Myocyte (in vitro differentiated cells): Measurements from ENCODE around the gene TLNRD1. TPM values are rescaled to one million over a fixed set of nuclear protein-coding genes. Genes with fewer than 3 reads are reported as not detected.

ENCODE experiments used
- DNase-seq: peaks from one replicate; pipeline ENCODE4 v3.0.0-alpha.2; 2012; ENCODE audit warnings: low read depth
- total RNA-seq: library from RNA; depleted of rRNA; stranded (reverse); fragments of >200 nt; gene quantifications from 2 replicates; pipeline ENCODE4 v1.2.3, GENCODE V29; 2014

TLNRD1 gene
- total RNA-seq, 1 donor from 2014 or later: 24.7 TPM

DNA sequence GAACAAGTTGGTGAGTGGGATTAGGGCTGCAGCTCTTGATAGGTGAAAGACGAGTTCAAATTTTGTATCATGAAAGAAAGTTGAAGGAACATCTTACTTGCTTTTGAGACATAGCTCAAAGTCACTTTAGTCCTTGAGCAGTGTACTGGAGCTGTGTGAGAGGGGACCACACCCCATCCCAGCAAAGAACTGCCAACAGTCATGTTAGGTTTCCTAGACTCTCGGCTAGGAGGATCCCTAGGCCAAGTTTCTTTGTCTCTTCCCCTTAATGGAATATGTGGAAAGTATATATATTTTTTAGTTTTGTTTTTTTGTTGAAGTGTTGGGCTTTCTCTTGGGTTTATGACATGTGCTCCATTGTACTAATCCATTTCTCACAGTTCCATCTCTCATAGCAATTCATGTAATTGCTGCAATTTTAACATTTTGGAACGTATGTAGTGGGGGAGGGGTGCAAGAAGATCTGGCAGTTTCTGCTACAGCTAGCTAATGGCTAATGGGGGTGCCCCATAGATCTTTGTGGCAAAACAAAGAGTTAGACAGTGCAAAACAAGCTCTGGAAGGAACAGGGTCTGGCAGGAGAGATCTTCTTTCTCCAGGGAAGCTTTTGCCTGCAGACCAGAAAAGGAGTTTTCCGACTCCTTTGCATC lies 25.1 kb downstream of the TLNRD1 start:
- no peak for DNase-seq

DNA sequence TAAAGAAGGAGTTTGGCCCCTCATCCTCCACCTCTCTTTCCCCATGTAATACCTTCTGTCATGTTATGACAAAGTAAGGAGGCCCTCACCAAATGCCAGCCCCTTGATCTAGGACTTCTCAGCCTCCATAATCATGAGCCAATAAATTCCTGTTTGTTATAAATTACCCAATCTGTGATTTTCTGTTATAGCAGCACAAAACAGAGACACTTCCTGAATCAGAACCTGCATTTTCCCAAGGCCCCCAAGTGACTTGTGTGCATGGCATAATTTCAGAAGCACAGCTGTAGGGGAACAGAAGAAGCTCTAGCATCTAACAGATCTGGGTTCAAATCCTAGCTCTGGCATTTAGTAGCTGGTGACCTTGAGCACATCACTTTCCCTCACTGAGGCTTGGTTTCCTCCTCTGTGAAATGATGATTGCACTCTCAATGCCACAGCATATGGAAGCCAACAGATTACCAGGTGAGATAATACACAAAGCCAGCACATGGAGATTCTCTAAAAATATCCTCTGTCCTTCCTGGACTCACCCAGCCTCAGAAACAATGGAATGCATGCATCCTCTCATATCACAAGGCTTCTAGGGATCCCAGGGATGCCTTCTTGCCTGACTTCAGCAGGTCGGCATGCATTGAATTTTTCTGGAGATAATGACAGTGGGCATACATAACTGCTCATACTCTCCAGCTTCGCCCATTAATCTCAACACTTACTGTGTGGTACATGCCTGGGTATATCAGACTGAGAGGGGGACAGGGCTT lies 26.3 kb downstream of the TLNRD1 start:
- DNase-seq: no peak

DNA sequence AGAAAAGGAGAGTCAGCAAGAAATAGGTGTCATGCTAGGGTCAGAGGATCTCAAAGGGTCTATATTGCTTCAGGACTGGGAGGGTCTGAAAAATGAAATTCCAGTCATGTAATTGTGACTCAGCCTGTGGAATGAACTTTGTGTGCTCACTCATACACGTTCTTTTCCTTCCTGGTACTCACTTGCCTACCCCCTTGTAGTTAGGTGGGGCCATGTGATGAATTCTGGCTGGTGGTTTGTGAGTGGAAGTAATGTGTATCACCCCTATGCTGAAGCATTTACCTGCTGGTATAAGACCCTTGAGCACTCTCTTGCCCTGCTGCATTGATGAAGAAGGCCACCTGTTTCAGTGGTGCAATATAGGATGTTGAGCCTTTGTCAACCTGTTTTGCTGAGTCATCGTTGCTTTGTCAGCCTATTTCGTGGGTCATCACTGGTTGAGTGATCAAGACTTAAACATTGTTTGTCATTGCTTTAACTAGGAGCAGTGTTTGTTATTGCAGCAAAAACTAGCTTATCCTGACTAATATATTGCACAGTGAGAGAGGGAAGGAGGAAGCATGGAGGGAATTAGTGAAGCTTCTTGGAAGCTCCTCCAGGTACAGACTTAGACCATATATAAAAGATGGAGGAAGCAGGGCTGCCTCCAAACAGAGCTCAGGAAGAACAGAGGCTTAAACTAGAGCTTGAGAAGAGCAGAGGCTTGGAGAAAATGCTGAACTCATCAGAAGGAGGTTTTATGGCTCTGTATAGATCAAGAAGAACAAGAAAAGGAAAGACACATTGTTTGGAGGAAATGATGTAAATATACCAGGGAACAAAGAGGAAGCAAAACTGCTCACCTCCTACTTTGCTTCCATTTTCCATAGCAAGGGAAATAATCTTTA lies 28.9 kb downstream of the TLNRD1 start:
- no peak for DNase-seq

DNA sequence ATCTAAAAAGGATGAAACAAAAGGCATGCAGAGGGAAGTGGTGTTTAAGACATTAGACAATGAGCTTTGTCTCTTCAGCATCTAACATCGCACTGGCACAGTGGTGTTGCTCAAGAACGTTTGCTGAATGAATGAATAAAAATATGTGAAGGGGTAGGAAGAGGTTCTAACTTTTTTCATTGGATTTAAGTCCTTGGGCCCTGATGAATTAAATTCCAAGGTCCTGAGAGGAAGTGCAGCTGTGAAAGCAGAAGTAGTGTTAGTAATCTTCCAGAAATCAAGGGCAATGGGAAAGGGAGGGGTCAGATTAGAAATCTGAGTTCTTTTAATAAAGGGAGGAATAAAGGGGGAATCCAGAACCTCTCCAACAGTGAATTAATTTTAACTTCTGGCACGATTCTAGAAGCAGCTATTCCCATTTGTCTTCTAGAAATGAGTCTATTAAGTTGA lies 29.6 kb downstream of the TLNRD1 start:
- no peak for DNase-seq

DNA sequence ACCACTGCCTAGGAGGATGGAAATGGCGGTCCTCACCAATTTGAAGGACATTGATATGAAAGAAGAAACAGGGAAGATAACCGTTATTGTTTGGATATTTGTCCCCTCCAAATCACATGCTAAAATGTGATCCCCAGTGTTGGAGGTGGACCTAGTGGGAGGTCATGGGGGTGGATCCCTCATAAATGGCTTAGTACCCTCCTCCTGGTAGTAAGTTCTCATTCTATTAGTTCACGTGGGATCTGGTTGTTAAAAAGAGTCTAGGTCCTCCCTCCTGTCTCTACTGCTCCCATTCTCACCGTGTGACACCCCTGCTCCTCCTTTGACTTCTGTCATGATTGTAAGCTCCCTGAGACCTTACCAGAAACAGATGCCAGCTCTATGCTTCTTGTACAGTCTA lies 30.5 kb downstream of the TLNRD1 start:
- no peak for DNase-seq

DNA sequence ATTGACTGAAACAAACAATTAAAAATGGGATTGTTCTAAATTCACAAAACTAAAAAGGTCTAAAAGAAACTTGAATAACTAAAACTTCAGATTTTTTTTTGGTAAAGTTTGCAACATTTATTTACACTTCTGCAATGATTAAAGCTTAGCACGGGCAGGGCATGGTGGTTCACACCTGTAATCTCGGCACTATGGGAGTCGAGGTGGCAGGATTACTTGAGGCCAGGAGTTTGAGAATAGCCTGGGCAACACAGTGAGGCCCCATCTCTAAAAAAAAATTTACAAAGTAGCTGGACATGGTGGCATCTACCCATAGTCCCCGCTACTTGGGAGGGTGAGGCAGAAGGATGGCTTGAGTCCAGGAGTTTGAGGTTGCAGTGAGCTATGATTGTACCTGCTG lies 31.6 kb downstream of the TLNRD1 start:
- no peak for DNase-seq

DNA sequence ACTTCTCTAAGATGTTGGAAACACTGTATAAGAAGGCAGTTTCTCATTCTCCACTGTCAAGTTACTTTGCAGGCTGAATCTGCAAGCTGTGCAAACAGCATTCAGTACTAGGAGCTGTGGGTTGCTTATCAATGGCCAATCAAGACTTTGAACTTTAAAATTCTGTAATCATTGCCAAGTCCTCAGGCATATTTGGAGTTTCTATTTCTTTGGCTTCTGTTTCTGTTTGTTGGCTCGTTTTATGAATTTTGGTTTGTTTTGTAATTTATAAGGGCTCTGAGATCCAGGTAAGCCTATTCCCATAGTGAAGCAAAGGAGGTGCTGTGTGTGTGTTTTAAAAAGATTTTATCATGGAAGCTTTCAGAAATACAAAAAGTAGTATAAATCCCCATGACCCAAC lies 32.1 kb downstream of the TLNRD1 start:
- no peak for DNase-seq

DNA sequence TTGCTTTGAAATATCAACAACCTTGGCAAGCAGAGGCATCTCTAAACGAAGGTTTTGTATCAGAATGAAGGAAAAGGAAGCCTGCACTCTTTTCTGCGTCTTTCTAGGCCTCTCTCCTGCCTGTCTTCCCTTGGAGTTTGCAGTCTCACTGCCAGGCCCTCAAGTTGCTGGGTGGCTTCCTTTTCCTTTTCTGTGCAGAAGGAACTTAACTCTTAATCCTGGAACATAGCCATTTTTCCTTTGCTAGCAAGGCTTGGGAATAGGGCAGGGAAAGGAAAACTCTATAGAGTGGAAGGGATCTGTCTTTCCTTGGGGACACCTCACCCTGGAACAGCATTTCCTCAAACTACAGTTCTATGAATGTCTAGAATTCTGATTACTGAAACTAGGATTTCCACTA lies 32.8 kb downstream of the TLNRD1 start:
- no peak for DNase-seq

DNA sequence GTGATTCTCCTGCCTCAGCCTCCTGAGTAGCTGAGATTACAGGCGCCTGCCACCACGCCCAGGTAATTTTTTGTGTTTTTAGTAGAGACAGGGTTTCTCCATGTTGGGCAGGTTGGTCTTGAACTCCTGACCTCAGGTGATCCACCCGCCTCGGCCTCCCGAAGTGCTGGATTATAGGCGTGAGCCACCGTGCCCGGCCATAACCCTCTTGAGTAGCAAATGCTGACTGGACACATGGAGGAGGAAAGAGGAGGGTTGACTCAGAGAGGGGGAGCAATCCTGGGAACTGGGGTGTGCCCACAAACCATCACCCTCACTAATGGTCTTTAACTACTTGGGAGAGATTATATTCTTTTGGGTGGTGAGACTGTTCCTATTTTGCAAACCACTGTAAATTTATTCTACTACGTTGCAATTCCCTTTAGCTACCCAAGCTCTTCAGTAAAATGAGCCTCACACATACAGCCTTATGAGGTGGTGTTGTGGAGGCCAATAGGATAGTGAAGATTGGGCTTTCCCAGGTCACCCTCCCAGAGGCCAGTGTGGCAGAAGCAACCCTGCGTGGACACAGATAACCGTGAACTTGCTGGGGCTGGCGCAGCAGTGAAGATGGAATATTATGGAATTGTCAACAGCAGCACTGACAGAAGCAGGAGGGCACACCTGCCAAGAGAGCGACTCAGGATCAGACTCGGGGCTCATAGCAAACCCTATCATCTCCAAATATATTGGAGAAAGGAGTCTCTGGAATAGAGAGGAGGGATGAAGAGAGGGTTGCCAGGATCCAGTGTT lies 37.4 kb downstream of the TLNRD1 start:
- DNase-seq: no peak

DNA sequence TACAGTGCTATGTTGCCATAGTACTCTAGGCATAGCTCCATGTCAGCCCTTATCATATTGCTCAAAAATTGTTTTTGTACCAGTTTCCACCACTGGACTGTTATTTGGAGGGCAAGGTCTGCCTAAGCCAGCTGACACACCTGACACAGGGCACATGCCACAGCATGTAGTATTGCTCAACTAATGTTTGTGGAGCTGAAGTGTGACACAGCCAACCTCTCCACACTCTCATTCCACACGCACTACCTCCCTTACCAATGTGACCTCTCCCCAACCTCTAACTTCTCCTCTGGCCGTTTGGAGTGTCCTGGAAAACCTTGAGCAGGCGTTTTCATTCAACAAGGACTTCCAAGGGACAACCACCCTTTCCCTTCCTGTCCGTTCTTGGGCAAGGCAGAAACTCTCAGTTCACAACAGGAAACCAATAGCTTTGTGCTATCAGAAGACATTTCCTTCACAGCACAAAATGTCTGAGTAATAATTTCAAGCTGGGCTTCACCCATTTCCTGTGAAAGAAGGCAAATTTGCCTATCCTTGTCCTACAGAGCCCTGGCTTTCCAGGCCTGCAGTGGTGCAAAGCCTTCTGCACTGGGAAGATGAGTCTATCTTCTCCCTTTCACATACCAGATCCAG lies 38.4 kb downstream of the TLNRD1 start:
- no peak for DNase-seq

DNA sequence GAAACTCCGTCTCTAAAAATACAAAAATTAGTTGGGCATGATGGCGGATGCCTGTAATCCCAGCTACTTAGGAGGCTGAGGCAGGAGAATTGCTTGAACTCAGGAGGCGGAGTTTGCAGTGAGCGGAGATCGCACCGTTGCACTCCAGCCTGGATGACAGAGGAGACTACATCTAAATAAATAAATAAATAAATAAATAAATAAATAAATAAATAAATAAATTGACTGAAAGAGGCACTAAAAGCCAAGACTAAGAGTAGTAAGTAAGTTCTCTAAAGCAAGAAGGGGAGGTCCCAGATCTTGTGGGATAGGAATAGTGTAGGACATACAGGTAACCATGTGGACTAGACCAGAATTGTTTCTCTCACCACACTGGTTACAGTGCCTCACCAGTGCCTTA lies 40.0 kb downstream of the TLNRD1 start:
- no peak for DNase-seq

DNA sequence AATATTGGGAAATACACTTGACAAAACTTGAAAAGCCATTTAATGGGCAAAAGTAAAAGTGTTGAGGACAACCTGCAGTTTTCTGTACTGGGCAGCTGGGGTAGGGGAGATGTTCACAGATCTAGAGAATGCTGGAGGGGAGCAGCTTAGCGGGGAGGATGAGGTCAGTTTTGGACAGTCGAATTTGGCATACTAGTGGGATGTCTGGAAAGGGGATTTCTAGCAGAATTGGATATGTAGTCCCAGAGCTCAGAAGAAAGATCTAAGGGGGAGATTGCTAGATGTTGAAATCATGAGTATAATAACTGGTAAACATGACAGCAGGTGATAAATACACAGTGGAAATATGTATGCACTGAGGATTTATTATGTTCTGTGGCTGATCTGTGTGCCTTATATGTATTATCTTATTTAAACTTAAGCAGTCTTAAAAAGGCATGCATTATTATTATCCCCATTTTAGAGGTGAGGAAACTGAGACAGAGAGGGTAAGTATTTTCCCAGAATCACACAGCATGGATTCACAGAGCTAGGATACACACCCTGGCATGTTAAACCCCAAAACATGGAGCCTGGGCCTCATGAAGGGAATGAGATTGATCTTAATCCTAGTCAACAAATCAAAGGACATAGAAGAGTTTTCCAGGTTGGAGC lies 42.7 kb downstream of the TLNRD1 start:
- no peak for DNase-seq

DNA sequence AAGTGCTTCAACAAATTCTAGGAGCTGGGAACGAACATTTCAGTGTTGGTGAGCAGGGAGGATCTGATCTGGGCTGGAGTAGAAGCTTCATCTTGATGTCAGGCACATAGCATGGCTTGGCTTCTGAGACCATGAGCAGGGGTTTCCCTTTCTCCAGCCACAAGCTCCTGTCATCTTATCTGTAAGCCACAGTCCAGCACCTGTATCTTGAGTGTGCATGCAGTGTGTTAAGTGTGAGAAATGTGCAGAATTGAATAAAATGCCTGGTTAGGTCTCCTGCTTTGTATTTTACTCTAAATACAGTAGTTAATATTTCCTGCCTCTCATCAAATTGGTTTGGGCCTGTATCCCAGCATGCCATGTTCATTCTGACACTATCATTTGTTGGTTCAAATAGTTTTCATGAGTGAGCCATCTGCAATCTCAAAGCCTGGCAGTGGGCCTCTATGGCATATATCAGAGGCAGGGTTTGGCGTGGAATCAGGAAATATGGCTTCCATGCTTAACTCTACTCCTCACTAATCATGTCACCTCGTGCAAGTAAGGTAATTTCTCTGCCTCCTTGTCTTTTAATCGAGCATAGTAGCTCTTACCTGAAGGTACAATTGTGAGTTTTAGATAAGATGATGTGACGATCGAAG lies 43.3 kb downstream of the TLNRD1 start:
- DNase-seq: no peak

DNA sequence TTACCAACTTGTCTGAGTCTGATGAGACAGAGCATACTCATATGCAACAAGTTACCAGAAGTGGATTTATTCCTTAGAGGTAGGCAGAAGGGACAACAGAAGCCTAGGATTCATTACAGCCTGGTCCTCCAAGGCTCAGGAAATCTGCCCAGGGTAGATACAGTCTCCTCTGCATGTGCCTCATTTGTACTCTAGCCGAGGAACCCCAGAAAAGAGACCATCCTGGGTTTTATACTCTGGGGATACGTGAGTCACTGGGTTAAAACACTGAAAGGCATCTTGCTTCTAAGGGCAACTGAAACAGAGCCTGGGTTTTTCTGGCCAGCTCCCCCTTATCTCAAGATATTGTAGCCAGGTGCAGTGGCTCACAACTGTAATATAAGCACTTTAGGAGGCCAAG lies 45.6 kb downstream of the TLNRD1 start:
- no peak for DNase-seq

DNA sequence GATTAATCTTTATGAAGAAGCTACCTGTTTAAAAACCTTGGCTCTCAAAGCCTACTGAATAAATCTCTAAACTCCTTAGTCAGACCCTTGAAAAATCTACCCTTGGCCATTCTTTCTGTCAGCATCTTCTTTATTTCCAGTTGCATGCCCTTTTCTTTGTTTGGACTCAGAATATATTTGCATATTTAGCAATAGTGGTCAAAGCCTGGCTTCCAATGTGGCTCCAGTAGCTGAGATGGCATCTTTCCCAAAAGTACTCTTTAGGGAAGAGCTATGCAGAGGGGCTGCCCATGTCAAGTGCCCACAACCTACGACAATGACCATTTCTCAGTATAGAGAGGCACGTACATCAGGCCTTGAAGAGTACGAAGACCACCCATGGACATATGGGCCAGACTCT lies 47.2 kb downstream of the TLNRD1 start:
- no peak for DNase-seq

DNA sequence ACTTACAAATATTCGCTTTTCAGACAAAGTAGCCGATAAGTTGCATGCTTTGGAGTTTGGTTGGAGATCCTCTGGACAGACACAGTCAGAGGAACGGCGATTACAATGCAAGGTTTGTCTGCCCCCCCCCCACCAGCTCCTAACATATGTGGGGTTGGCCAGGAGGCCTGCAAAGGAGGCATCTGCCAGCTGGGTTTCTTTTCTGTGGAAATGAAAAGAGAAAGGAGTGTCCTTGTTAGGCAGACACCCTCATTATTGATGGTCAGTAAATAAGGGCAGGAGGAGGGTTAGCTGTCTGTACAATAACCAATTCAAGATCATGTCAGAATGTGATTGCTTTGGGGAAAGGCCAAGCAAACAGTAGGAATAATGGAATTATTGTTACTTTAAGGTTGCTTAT lies 49.1 kb downstream of the TLNRD1 start:
- no peak for DNase-seq

DNA sequence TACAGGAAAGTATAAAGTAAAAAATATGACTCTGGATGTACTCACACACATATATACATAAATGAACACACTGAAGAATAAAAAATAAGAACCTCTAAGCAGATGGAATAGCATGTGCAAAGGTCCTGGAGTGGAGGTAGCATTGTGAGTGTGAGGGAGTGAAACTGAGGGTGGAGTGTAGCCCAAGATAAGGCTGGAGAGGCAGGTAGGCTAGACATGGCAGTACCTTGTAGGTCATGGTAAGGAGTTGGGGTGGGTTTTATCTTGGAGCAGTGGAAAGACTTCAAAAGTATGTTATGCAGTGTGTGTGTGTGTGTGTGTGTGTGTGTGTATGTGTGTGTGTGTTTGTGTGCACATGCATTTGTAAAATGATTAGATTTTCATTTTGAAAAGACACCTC lies 49.5 kb downstream of the TLNRD1 start:
- no peak for DNase-seq

DNA sequence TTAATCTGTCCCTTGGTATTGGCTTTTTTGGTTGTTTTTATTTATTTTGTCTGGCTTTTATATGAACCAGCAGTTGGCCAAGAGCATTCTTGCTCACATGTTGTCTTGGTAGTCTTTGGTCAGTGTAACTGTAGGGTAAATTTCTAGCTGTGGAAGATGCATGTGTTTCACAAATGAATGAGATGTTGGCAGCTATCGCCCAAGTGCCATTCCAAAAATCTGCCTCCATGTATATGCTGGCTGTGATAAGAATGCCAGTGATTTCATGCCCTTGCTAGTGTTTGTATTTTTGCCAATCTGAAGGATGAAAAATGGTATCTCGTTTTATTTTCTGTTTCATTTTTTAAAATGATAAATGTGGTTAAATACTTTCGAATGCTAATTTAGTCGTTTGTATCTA lies 50.1 kb downstream of the TLNRD1 start:
- DNase-seq: no peak

DNA sequence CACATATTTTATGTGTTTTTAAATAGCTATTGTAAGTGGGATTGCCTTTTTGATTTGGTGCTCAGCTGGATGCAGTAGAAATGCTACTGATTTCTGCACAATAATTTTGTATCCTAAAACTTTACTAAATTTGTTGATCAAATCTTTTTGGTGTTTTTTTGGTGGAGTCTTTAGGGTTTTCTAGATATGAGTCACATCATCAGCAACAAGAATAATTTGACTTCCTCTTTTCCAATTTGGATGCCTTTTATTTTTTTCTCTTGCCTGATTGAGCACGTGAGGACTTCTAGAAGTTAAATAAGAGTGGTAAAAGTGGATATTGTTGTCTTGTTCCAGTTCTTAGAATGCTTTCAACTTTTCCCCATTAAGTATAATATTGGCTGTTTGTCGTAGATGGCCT lies 51.3 kb downstream of the TLNRD1 start:
- DNase-seq: no peak

DNA sequence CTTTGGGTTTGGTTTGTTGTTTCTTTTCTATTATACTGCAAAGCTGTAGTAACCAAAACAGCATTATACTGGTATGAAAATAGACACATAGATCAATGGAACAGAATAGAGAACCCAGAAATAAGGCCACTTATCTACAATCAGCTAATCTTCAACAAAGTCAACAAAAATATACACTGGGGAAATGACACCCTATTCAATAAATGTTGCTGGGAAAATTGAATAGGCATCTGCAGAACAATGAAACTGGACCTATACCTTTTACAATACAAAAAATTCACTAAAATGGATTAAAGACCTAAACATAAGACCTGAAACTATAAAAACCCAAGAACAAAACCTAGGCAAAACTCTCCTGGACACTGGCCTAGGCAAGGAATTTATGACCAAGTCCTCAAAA lies 52.9 kb downstream of the TLNRD1 start:
- no peak for DNase-seq
